CD4-positive, alpha-beta T cell (primary cell): ENCODE data around the gene SULT4A1. TPM values are rescaled to one million over a fixed set of nuclear protein-coding genes. Genes with fewer than 3 reads are reported as not detected.

Experiments used
- ATAC-seq: fragments of 200-7000 bp; cut with Tn5 transposase; one replicate; pipeline ENCODE4 v1.10.0; 2022; ENCODE audit warnings: mild to moderate bottlenecking; ENCODE audit not compliant: poor library complexity
- CTCF ChIA-PET: fragments of 350-600 bp; sonication (Branson Sonifier 250); formaldehyde crosslinking; loops from one replicate; lab custom pipeline; 2021; ENCODE audit warnings: antibody characterized with exemption, inconsistent platforms; lab: Charles Lee
- POLR2A ChIA-PET: fragments of 350-600 bp; sonication (Branson Sonifier 250); formaldehyde crosslinking; loops from one replicate; lab custom pipeline; 2021; ENCODE audit warnings: antibody characterized with exemption, inconsistent platforms; lab: Charles Lee
- DNase-seq, 14 experiments: peaks; one replicate each; pipeline ENCODE4 v3.0.0-alpha.2; 2013 to 2020; ENCODE audit warnings: mixed read lengths in 2 of 14
- H3K27ac ChIP-seq, 2 donors: one replicate each; pipeline versions ENCODE4 v1.5.1 to v1.7.0; 2013; ENCODE audit warnings: low read length in 2 of 2, low read depth in 1 of 2, mild to moderate bottlenecking in 1 of 2
- H3K27me3 ChIP-seq, 2 experiments: 1 replicate in 1 of 2; 2 replicates in 1 of 2; pipeline versions ENCODE4 v1.6.1 to v1.7.0; 2013; ENCODE audit warnings: low read length in 2 of 2, control low read depth in 1 of 2, mild to moderate bottlenecking in 1 of 2, moderate library complexity in 1 of 2; ENCODE audit not compliant: insufficient read depth in 2 of 2, control insufficient read depth in 1 of 2
- H3K36me3 ChIP-seq: one replicate; pipeline ENCODE4 v1.6.1; 2013; ENCODE audit warnings: low read length, control low read depth; ENCODE audit not compliant: insufficient read depth
- H3K4me1 ChIP-seq: one replicate; pipeline ENCODE4 v1.6.1; 2013; ENCODE audit warnings: low read length, control low read depth; ENCODE audit not compliant: insufficient read depth
- H3K4me3 ChIP-seq: one replicate; pipeline ENCODE4 v1.5.1; 2013; ENCODE audit warnings: mild to moderate bottlenecking, low read length, moderate library complexity
- H3K9me3 ChIP-seq, 2 experiments: 1 replicate in 1 of 2; 2 replicates in 1 of 2; pipeline versions ENCODE4 v1.6.1 to v1.7.0; 2013; ENCODE audit warnings: low read length in 2 of 2, mild to moderate bottlenecking in 2 of 2, control low read depth in 1 of 2, moderate library complexity in 1 of 2; ENCODE audit not compliant: control insufficient read depth in 1 of 2, insufficient read depth in 1 of 2
- H3K27ac Mint-ChIP-seq: one replicate; pipeline ENCODE4 v1.8.0; 2020; ENCODE audit warnings: mixed read lengths
- H3K27me3 Mint-ChIP-seq: one replicate; pipeline ENCODE4 v1.8.0; 2021; ENCODE audit warnings: mixed read lengths
- H3K36me3 Mint-ChIP-seq: one replicate; pipeline ENCODE4 v1.8.0; 2021; ENCODE audit warnings: low read depth, mixed read lengths
- H3K4me1 Mint-ChIP-seq: one replicate; pipeline ENCODE4 v1.8.0; 2021; ENCODE audit warnings: low read depth, mixed read lengths
- H3K4me3 Mint-ChIP-seq: one replicate; pipeline ENCODE4 v1.8.0; 2020; ENCODE audit warnings: mild to moderate bottlenecking, mixed read lengths
- H3K9me3 Mint-ChIP-seq: one replicate; pipeline ENCODE4 v1.8.0; 2020; ENCODE audit warnings: mixed read lengths
- intact Hi-C, 2 experiments: fragments of 100-400 bp; cut with DNase I in 1 of 2; cut with micrococcal nuclease in 1 of 2; formaldehyde crosslinking; loops; one replicate each; pipeline versions ENCODE4 v1.15.1 to v1.9.0; 2023 to 2025; cut with DNase I, micrococcal nuclease
- total RNA-seq, 174 experiments: library from RNA in 2 of 174; stranded (reverse) in 2 of 174; gene quantifications; one replicate each; pipeline ENCODE4 v1.2.3 and lab custom pipeline; 2021 to 2026
- TF ChIP-seq, protein P1 (sequence below): fragments of 200-600 bp; IDR thresholded peaks from one replicate; pipeline ENCODE4 v1.8.0; 2022; ENCODE audit warnings: antibody characterized with exemption, mild to moderate bottlenecking

SULT4A1 gene
- total RNA-seq, 2 experiments from 2014 or later = not detected

GRCh38 chr22:43860831-43861230 is 1.5 kb downstream of the SULT4A1 start:
- Histone ChIP-seq H3K9me3 (peaks cover 4 to 13% of the 10 kb centered on the region in 2 experiments), H3K36me3 (no peaks in the 10 kb centered on the region), H3K27me3 (peaks cover 37 to 51% of the 10 kb centered on the region in 2 experiments), H3K27ac (no peak overlapping the region), H3K4me1 (no peaks in the 10 kb centered on the region), H3K4me3 (no peak overlapping the region)
- no peak for DNase-seq
- Mint-ChIP-seq H3K36me3 (no peaks in the 10 kb centered on the region), H3K9me3 (peaks cover 5% of the 10 kb centered on the region), H3K4me1 (no peaks in the 10 kb centered on the region), H3K27me3 (peaks cover 86% of the 10 kb centered on the region), H3K27ac (no peak overlapping the region), H3K4me3 (no peak overlapping the region)
- intact Hi-C loops = no loop called here
- ATAC-seq = no peak
- ChIA-PET POLR2A (no interaction called here), CTCF (no interaction called here)
- TF ChIP-seq, protein P1, sequence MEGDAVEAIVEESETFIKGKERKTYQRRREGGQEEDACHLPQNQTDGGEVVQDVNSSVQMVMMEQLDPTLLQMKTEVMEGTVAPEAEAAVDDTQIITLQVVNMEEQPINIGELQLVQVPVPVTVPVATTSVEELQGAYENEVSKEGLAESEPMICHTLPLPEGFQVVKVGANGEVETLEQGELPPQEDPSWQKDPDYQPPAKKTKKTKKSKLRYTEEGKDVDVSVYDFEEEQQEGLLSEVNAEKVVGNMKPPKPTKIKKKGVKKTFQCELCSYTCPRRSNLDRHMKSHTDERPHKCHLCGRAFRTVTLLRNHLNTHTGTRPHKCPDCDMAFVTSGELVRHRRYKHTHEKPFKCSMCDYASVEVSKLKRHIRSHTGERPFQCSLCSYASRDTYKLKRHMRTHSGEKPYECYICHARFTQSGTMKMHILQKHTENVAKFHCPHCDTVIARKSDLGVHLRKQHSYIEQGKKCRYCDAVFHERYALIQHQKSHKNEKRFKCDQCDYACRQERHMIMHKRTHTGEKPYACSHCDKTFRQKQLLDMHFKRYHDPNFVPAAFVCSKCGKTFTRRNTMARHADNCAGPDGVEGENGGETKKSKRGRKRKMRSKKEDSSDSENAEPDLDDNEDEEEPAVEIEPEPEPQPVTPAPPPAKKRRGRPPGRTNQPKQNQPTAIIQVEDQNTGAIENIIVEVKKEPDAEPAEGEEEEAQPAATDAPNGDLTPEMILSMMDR = no peak

- no peak overlapping the region for H3K4me3 Mint-ChIP-seq
- Histone ChIP-seq H3K4me1 (no peaks in the 10 kb centered on the region), H3K27ac (no peak overlapping the region), H3K27me3 (peaks cover 41 to 46% of the 10 kb centered on the region in 2 experiments), H3K9me3 (peaks cover 4 to 20% of the 10 kb centered on the region in 2 experiments), H3K4me3 (no peak overlapping the region), H3K36me3 (no peaks in the 10 kb centered on the region)
- H3K27ac Mint-ChIP-seq = no peak overlapping the region
- CTCF ChIA-PET = no interaction called here
- TF ChIP-seq, protein P1 = no peak
- intact Hi-C loops = no loop called here
- H3K36me3 Mint-ChIP-seq = no peaks in the 10 kb centered on the region
- POLR2A ChIA-PET = no interaction called here
- no peak for DNase-seq
- peaks cover 84% of the 10 kb centered on the region for H3K27me3 Mint-ChIP-seq
- peaks cover 5% of the 10 kb centered on the region for H3K9me3 Mint-ChIP-seq
- H3K4me1 Mint-ChIP-seq = no peaks in the 10 kb centered on the region
- ATAC-seq = no peak
These were observed 2.2 kb downstream of the SULT4A1 start for GRCh38 chr22:43860126-43860525.

DNA sequence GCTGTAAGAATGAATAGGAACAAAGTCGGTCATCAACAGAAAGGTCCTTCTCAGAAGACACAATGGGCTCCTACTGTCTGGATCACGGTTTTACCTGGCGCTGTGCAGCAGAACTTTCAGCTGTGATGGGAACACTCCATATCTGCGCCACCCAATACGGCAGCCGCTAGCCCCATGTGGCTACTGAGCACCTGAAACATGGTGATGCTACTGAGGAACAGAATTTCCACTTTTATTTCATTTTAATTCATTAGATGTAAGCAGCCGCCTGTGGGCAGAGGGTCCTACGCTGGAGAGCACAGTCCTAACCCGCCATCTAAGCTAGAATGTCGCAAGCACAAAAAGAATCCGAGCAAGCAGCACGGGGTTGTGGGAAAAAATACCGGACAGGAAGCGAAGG is 2.7 kb downstream of the SULT4A1 start:
- POLR2A ChIA-PET = no interaction called here
- TF ChIP-seq, protein P1 = no peak
- no peaks in the 10 kb centered on the region for H3K4me1 Mint-ChIP-seq
- H3K36me3 Mint-ChIP-seq = no peaks in the 10 kb centered on the region
- Histone ChIP-seq H3K27ac (no peak overlapping the region), H3K4me1 (no peaks in the 10 kb centered on the region), H3K4me3 (no peak overlapping the region), H3K36me3 (no peaks in the 10 kb centered on the region), H3K27me3 (peaks cover 41 to 44% of the 10 kb centered on the region in 2 experiments), H3K9me3 (peaks cover 4 to 25% of the 10 kb centered on the region in 2 experiments)
- ATAC-seq (no peak), DNase-seq (no peak)
- H3K27ac Mint-ChIP-seq = no peak overlapping the region
- intact Hi-C loops = no loop called here
- CTCF ChIA-PET = no interaction called here
- peaks cover 5% of the 10 kb centered on the region for H3K9me3 Mint-ChIP-seq
- H3K27me3 Mint-ChIP-seq = peaks cover 82% of the 10 kb centered on the region
- H3K4me3 Mint-ChIP-seq = no peak overlapping the region
